Measurements from ENCODE around the gene SAP30.

The SAP30 gene, protein sequence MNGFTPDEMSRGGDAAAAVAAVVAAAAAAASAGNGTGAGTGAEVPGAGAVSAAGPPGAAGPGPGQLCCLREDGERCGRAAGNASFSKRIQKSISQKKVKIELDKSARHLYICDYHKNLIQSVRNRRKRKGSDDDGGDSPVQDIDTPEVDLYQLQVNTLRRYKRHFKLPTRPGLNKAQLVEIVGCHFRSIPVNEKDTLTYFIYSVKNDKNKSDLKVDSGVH

DNA sequence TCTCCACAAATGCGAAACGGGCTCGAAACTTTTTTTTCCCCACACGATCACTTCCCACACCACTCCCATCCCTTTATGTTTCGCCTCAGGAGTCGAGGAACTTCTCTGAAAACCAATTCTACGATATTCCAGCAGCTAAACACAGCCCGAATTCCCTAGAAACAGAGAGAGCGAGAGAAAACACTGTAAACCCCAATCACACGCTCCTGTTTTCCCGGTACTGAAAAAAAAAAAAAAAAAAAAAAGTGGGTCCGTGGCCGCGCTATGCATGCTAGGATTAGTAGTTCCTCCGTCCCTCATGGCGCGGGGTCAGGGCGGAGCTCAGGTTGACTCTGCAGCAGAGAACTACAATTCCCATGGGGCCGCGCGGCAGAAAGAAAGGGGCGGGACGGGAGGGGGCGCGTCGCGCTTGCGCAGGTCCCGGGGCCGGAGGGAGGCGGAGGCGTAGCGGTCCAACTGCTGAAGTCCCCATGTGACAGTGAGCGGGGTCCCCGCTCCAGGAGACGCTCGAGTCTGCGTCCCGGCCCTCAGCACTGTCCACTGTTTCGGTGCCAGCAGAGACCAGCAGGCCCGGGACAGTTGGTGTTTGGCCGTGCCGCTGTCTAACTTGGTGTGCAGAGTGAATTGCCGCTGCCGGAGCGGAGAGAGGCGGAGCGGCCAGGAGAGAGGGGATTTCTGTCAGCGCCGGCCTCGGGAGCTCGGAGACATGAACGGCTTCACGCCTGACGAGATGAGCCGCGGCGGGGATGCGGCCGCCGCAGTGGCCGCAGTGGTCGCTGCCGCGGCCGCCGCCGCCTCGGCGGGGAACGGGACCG, at the start of gene SAP30:
Gene SAP30, plus strand, starts transcription at position 478 of the 815 bp plus-strand sequence. Its CDS starts 229 bp downstream, at position 707.
- DNase-seq (ENCODE audit: low read depth in 1 of 2, low spot score in 1 of 2), result peak; percentile 94 to 97

DNA sequence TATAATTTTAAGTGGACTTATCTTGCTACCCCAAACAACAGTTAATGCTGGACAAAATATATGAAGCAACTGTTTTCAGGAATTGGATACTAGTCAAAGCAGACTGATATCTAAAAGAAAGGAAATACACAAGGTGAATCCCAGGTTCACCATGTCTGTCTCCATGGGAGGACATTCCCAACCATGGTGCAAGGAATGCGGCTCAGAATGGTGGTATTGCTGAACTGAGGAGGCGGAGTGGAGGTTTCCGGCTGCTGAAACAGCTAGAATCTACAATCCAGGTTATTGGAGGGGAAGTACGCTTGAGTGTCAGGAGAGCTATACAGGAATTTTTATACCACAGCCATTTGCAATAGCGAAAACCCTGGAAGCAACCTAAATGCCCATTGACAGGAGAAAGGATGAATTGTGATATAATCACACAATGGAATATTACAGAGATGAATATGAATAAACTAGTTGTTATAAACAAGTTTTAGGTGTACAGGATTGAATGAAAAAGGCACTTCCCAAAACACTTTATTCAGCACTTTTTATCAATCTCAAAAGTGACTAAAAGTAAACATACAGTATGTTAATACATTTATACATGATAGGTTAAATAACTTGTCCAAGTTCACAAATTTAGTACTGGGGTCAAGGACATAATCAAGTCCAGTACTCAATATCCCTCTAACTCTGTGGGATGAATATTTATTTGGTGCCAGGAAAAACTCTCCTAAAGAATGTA, 45.6 kb upstream of the SAP30 start:
- no peak for DNase-seq (ENCODE audit: low read depth in 1 of 2, low spot score in 1 of 2)

GRCh38 chr4:173328236-173328901, 42.4 kb upstream of the SAP30 start:
- DNase-seq (ENCODE audit: low read depth in 1 of 2, low spot score in 1 of 2), result no peak

DNA sequence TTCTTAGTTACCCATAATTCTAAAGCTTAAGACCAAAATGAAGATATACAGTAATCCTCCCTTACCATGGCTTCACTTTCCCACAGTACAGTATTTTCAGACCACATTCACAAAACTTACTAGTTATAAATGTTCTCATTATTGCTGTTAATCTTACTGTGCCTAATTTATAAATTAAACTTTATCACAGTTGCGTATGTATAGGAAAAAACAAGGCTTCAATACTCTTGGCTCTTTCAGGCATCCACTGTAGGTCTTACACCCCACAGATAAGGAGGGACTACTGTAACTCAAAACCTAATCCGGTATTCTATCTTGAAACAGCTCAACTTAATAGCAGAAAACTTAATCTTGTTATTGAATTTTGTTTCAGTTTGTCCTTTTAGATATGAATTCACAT, 40.2 kb upstream of the SAP30 start:
- no peak for DNase-seq (ENCODE audit: low read depth in 1 of 2, low spot score in 1 of 2)

DNA sequence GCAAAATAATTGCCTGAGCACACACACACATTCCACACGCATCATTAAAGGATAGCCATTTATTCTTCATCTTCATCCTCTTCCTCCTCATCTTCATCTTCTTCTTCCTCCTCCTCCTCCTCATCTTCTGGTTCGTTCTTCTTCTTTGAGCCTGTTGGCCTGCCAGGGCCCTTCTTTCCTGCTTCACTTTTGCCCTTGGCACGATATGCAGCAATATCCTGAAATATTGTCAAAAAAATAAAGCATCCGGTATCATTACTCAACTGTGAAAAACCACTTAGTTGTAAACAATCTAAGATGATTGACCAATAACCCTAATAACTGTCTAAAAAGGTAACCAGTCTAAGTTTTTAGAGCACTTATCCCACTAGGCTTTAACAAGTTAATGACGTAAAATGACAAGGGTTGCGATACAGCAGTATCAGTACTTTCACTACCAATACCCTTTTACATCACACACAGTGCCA, 38.7 kb upstream of the SAP30 start:
- DNase-seq (ENCODE audit: low read depth in 1 of 2, low spot score in 1 of 2), result no peak

DNA sequence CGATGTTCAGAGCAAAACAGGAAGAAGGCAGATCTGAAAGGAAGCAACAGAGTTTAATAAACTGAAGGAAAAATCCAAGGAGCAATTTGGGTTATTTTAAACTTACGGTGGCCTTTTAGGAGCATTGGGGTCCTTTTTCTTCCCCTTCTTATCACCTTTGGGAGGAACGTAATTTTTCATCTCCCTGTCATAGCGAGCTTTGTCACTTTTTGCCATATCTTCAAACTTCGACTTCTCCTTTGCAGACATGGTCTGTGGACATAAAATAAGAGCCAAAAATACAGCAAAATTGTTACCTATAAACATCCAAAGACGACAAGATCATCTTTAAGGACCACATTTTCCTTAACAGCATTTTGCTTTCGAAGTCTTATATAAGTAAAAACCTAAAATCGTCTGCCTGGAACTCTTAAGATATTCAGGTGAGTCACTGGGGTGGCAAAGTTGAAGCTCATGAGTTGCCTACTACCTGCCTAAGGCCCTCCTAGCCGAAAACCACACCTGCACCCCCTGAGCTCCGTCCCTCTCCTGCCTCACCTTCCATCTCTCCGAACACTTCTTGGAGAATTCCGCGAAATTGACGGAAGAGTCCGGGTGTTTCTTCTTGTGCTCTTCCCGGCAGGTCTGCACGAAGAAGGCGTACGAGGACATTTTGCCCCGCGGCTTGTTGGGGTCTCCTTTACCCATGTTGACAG, 37.6 kb upstream of the SAP30 start:
- no peak for DNase-seq (ENCODE audit: low read depth in 1 of 2, low spot score in 1 of 2)

- no peak for DNase-seq (ENCODE audit: low read depth in 1 of 2, low spot score in 1 of 2)
Measured at GRCh38 chr4:173333658-173334084, 37.1 kb upstream of the SAP30 start.

- peak; percentile 98 to 100 for DNase-seq (ENCODE audit: low read depth in 1 of 2, low spot score in 1 of 2)
Measured at GRCh38 chr4:173334085-173334890, 36.5 kb upstream of the SAP30 start, which contains the start of gene HMGB2. Gene HMGB2, minus strand, starts transcription at chr4:173334358. Its CDS starts 709 bp downstream, at chr4:173333649.

DNA sequence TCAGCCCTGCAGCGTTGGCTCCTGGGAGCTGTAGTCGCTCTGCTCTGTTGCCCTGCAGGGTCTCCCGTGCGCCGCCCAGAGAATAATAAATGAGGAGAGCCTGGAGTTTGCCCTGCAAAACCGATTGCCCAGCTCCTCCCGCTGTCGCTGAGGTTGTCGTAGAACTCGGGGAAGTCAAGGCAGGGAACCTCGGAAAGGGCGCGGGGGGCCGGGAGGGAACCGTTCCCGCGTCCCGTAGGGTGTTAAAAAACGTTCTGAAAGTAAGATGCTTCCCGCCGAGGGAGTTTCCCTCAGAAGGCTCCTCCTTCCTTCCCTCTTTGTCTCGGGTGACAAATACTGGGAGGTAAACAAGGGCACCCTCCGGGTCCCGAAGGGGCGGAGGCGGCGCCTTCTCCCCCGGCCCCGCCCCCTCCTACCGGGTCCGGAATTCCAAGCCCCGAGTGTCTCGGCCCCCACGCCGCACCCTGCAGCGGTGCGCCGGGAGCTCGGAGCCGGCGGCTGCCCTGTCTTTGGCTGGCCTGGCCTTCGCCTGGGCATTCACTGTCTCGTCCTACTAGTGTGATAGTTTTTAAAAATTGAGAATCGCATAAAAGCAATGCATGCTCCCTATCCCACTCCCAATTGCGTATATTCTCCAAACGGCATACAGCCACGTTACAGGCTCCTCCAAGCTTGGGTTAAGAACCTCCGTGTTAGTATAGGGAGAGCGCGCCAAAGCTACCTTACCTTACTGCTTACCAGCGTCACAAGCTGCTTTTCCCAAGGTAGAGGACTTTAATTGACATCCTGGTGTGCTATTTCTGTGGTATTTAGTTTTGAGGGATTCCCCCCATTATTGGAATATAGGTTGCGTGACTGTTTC, 35.6 kb upstream of the SAP30 start:
- DNase-seq (ENCODE audit: low read depth in 1 of 2, low spot score in 1 of 2), result no peak

- no peak for DNase-seq (ENCODE audit: low read depth in 1 of 2, low spot score in 1 of 2)
Measured at GRCh38 chr4:173337463-173337862, 33.3 kb upstream of the SAP30 start.

GRCh38 chr4:173343832-173344397, 26.8 kb upstream of the SAP30 start:
- no peak for DNase-seq (ENCODE audit: low read depth in 1 of 2, low spot score in 1 of 2)

- no peak for DNase-seq (ENCODE audit: low read depth in 1 of 2, low spot score in 1 of 2)
Measured at GRCh38 chr4:173345648-173346047, 25.1 kb upstream of the SAP30 start.

- no peak for DNase-seq (ENCODE audit: low read depth in 1 of 2, low spot score in 1 of 2)
Measured at GRCh38 chr4:173346074-173346473, 24.7 kb upstream of the SAP30 start.

DNA sequence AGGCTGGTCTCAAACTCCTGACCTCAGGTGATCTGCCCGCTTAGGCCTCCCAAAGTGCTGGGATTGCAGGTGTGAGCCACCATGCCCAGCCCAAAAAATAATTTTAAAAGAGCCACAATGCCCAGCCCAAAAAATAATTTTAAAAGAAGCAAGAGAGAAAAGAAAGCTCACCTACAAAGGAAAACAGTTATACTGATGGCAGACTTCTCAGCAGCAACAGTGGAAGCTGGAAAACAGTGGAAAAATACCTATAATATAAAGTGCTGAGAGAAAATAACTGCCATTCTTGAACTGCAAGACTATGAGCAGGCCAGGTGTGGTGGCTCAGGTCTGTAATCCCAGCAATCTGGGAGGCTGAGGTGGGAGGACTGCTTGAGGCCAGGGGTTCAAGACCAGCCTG, 23.3 kb upstream of the SAP30 start:
- DNase-seq (ENCODE audit: low read depth in 1 of 2, low spot score in 1 of 2), result no peak

GRCh38 chr4:173357939-173358338, 12.8 kb upstream of the SAP30 start:
- no peak for DNase-seq (ENCODE audit: low read depth in 1 of 2, low spot score in 1 of 2)

DNA sequence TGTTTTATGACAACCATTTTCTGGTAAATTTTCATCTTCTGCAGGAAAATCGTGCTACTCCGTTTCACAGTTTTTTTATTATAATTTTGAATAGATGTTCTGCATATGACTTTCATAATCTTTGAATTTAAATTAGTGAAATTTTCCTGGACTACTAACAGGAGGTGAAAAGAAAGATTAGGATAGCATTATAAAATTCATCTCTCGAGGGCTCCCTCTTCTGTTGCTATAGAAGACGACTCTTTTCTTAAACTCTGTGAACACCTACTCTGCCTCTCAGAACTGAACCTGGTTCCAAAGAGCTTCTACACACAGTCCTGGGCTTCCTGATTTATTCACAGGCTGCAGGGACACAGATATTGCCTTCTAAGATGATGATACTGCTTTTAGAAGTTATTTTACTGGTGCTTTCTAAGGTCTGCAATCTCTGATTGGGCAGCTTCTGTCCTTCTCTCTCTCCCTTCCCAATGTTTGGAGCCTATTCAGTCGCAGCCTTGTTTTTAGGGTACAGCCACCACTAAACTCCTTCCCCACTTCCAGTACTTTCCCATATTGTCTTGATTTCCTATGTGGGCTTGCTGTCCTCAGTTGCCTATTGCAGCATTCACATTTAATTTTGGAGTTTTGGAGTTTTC, 10.1 kb upstream of the SAP30 start:
- DNase-seq (ENCODE audit: low read depth in 1 of 2, low spot score in 1 of 2), result no peak

DNA sequence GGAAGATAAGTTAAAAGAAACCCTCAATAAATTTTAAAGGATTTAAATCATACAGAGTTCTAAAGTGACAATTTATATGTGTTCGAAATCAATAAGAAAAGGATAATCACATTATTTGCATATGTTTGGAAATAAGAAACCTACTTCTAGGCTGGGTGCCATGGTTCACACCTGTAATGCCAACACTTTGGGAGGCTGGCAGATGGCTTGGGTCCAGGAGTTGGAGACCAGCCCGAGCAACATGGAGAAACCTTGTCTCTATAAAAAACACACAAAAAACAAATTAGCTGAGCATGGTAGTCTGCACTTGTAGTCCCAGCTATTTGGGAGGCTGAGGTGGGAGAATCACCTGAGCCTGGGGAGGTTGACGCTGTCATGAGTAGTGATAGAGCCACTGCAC, 8.1 kb upstream of the SAP30 start:
- DNase-seq (ENCODE audit: low read depth in 1 of 2, low spot score in 1 of 2), result no peak

Measured in activated CD4-positive, alpha-beta T cell treated with anti-CD3 and anti-CD28 coated beads, Interleukin-2, amount 50 U/mL, for 24 hours (primary cell).